GM21526 (cell line): Measurements from ENCODE around the gene IKZF1.
A peak's percentile ranks its signal among the peaks of the same experiment; 100 is the strongest.

Experiments
- ATAC-seq: cut with Tn5 transposase; IDR thresholded peaks from one replicate; pipeline ENCODE4 v1.9.1; 2021; ENCODE audit warnings: moderate library complexity; ENCODE audit not compliant: unreplicated experiment, low FRiP score

IKZF1 gene

DNA sequence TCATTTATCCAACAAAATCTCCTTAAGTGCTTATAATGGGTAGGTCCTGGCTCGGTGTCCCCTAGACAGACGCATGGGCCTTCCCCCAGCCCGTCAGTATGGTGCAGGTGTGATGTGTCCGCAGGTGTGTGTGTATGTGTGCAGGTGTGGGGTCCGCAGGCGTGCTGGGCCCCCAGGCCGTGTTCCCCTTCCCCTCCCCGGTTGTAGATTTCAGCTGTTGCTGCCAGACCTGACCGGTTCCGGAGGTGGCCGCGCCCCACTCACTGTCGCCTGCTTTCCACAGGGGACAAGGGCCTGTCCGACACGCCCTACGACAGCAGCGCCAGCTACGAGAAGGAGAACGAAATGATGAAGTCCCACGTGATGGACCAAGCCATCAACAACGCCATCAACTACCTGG, 95.1 kb downstream of the IKZF1 start:
- no peak for ATAC-seq

DNA sequence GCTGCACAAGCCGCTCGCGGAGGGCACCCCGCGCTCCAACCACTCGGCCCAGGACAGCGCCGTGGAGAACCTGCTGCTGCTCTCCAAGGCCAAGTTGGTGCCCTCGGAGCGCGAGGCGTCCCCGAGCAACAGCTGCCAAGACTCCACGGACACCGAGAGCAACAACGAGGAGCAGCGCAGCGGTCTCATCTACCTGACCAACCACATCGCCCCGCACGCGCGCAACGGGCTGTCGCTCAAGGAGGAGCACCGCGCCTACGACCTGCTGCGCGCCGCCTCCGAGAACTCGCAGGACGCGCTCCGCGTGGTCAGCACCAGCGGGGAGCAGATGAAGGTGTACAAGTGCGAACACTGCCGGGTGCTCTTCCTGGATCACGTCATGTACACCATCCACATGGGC, 95.6 kb downstream of the IKZF1 start:
- ATAC-seq = no peak

DNA sequence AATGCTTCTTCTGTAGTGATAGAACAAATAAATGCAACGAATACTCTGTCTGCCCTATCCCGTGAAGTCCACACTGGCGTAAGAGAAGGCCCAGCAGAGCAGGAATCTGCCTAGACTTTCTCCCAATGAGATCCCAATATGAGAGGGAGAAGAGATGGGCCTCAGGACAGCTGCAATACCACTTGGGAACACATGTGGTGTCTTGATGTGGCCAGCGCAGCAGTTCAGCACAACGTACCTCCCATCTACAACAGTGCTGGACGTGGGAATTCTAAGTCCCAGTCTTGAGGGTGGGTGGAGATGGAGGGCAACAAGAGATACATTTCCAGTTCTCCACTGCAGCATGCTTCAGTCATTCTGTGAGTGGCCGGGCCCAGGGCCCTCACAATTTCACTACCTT, 99.9 kb downstream of the IKZF1 start:
- no peak for ATAC-seq

DNA sequence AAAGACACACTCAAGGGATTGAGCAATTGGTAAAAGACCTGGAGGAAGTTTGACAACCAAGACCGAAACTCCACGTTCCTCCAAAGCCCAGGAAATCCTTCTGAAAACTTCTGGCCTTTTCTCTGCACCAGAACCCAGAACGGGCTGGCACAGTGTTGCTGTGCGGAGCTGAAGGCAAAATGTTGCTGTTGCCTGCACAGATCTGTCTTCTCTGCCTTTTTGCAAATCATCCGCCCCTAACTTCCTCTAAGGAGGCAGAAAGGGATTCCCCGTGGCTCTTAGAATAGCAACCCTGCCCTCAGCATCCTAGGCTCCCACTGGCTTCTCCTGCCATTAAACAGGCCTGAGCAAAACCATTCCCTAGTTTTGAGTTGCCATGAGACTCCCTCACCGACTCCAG, 100.7 kb downstream of the IKZF1 start:
- ATAC-seq = no peak

DNA sequence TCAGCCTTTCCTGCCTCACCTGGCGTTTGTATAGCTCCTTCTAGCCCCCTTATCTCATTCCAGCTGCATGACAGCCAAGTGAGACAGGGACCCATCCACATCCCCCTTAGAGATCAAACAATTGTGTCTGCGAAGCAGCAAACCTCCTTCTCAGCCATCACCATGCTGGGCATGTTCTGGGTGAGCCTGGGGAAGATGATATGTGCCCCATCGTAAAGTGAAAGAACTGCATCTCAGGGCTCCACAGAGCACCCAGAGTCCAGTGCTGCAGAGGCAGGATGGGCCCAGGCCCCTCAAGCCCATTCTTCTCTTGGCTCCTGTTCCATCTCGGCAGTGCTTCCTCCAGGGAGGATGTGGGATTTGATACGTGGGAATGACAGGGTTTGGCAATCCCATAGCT, 102.4 kb downstream of the IKZF1 start:
- ATAC-seq = no peak

DNA sequence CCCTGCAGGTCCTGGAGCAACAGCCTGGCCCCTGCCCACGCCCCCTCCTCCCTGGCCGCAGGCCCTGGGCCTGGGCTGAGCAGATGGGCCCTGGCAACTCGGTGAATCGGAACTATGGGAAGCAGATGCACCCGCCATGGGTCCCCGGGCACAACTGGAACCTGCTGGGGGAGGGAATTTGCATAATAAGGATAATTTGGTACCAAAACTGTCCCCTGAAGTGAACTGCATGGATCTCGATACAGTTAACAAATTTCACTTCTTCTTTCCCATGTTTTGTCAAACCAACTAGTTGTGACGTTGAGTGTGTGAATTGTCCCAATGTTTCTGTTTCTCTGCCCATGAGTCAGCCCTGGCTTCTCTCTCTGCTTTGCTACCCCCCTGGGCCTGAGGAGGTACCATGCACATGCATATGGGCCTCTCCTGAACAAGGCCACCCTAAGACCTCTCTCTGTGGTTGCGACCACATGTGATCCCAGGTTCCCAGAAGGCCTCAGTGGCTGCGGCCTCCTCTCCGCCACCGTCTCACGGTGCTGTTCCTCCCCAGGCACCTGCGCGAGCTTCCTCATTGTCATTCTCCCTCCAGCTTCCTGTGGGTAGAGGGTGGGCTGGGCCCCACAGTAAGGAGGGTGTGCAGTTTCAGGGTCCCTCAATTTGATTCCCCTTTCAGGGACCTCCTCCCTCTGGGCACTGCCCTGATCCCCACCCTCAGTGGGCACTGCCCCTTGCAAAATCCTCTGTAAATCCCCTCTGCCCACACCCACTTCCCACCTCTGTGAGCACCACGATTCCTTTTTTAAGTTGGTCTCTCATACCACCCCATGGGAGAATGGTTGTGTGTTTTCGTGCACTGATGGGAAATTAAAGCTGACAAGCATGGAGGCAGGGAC, 105.6 kb downstream of the IKZF1 start:
- ATAC-seq = peak; percentile 60

DNA sequence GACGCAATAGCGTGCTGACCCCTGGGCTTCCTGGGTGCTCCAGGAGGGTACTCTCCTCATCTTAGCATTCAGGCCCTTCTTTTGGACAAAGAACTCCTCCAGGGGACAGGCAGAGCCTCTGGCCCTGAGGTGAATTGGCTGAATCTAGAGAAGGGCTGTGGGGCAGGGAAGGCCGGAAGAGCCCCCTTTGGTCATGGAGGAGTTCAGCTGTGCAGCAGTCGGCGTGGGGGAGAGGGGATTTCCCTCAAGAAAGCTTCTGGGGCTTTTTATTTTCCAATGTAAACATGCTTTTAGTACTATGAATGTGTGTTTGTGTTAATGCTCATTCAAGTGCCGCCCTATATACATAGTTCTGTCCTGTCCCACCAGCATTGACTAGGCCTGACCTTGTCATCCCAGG, 106.8 kb downstream of the IKZF1 start:
- no peak for ATAC-seq

DNA sequence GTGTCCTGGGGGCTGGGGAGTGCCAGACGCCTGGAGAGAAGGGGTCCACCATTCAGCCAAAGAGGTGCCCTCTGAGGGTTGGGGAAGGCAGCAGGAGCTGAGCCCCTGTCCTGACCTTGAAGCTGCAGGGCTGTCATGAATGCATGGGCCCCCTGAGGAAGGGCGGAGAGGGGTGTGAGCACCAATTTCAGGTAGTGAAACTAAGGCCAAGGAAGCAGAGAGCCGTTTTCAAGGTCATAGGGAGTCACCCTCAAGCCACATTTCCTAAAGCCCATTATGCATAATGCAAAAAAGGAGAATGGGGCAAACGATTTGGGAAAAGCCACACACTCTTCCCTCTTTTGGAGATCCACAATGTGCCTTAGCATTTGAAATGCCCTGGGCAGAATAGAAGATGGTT, 108.5 kb downstream of the IKZF1 start:
- ATAC-seq = no peak

DNA sequence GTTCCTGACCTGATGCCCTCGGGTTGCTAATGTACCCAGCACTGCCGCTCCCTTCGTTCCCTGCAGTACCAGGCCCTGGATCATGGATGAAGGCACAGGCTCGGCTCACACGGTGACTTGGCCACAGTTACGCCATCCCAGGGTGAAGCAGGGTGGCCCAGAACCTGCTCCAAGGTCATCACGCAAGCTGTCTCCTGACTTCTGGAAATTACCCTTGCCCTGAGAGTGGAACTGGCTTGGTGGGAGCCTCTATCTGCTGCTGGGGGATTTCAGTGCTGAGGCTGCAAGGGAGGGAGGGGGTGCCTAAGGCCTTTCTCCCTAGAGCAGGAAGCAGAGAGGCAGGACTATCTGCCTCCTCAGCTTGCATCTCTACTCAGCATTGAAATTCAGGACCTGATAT, 109.0 kb downstream of the IKZF1 start:
- no peak for ATAC-seq

DNA sequence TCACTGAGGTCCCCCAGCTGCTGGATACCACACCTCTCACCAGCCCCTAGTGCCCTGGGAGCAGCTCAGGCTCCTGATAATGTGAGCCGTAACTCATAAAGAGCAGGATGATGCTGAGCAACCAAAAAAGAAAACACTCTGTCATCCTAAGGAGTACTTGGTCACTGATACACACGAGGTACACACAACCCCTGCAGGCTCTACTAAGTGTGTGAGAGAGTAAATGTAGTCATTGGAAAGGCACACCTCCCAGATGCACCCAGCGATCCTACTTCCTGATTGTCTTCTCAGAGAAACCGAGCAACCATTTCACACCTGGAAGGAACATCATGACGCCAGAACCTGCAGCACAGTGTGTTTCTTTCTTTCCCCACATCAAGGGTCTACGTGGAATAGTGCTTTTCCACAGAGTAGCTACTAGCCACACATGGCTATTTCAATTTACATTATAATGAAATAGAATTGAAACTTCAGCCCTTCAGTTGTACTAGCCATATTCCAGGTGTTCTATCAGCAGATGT, 111.4 kb downstream of the IKZF1 start:
- ATAC-seq = no peak

DNA sequence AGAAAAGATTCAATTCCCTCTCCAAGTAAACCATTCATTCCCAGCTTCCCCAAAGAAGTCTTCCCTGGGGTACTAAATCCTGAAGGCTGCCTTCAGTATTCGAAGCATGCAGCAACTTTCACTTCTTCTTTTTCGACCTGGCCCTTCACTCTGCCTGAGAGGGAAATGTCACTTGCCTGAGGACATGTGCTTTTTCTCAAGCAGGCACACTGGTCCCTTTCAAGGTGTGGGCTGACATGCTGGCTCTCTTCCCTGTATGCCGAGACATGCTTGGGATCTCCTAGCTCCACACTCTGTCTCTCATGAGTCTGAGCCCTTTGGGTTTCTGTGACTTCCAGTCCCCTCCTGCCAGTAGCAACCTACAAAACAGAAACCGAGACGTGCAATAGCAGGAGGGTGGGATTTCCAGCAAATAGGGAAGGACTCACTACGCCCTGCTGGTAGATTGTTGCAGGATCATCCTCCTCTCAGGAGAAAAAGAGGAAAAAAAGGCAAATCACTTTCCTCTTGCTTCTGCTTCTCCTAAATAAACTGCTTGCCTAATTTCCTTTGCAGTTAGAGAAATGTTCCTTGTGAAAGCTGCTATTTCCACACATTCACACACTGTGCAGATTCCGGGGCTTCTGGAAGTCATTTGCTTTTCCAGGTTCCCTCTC, 112.1 kb downstream of the IKZF1 start:
- ATAC-seq = peak; percentile 80

DNA sequence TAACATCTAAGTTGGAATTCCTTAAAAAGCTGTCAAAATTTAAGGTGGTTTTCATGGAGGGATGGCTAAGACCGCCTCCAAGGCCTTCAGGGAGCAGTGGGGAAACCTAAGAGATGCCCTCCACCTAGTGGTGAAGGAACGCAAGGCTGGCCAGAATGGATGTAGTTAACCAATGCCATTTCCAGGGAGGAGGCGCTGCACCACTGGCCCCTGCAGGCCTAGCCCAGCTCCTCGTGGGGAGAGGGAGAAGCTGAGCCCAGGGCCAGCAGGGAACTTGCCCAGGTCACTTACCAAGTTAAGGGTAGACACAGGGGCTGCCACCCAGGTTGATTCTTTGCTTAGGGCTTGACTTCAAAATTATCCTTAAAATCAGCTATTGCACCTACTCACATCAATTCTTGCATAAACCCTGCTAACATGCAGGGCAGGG, 113.6 kb downstream of the IKZF1 start:
- ATAC-seq = peak; percentile 83

DNA sequence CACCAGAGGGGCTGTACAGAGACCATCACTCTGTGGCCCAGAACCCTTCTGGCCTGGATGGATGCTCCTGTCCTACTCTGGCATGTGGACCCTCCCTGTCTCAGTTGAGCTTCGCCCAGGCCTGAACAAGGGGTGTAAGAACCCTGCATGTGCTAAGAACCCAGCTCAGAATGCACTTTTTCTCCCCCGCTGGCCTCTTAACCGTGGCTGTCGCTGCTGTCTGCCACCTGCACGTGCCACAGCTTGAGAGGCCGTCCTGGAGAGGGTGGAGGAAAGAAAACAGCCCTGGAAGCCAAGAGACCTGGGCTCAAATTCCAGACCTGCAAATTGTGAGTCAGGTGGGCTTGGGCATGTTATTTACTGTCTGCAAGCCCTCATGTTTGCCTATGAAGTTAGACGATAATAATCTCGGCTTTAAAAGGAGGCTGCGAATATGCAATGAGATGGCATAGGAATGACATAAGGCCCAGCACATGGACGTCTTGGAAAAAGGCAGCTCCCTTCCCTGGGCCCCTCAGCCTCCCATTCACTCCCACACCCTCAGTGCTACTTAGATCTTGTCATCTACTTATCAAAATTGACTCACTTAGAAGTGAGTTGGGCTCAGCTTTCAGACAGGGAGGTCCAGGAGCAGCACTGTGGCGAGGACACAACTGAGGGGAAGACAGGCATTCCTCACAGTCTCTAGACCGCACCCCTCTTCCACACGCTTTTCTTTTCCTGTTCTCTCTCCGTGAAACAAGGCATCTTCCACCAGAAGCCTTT, 114.2 kb downstream of the IKZF1 start:
- no peak for ATAC-seq

DNA sequence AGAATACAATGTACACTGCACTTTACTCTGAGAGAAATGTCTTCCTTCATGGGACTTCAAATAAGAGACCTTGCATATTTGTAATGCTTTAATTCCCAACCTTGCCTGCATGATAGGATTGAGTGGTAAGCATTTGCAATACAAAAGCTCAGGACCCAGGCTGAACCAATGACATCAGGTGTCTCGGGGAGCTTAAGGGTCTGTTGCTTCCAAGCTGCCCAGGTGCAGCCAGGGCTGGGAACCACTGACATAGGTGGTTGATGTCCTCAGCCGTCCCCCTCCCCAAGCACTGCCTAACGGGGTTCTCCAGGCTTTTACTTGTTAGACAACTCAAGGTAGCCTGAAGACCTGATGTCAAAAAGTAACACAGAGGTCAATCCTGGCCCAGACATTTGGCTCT, 116.5 kb downstream of the IKZF1 start:
- ATAC-seq = no peak

DNA sequence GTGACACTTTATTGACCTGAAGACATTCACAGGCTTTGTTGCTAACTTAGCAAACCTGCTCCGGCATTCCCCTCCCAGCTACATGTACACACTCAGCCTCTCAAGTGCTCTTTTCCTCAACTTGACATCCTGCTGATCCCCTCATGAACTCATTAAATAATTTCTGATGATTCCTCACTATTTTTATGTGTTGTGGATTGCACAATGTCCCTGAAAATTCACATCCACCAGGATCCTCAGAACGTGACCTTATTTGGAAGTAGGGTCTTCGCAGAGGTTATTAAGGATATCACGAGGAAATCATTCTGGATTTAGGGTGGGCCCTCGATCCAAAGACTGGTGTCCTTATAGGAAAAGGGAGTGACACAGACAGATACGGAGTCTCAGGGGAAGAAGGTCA, 118.3 kb downstream of the IKZF1 start:
- no peak for ATAC-seq

DNA sequence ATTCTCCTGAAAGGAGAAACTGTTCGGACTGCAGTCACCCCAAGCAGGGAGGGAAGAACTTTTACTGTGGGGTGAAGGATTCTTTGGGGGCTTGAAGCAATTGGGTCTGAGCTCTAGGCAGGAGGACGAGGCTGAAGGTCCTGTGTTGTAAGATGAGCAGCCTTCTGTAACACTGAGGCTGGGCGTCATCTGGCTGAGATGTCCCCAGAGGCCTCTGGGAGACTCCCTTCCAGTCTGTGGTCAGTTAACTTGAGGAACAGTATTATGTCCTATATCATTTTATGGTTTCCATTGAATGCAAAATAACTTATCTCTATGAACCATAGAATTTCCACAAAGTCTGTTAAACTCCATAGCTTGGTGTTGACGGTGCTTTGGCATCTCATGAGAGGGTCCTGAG, 119.3 kb downstream of the IKZF1 start:
- no peak for ATAC-seq

DNA sequence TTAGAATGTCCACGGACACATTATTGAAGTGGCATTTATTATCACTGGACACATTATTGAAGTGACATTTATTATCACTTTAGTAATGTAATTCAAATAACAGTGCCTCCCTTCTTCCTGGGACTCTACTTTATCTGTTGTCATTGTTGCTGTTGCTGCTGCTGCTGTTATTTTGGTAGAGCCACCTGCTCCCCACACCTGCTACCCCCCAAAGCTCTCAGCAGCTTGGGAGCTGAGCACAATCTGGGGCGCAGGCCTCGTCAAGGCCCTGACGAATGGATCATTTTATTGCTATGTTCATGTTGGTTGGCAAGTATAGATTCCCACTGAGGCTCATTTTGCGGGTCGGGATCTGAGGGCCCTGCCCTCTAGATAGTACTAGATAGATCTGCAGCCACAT, 120.8 kb downstream of the IKZF1 start:
- no peak for ATAC-seq

DNA sequence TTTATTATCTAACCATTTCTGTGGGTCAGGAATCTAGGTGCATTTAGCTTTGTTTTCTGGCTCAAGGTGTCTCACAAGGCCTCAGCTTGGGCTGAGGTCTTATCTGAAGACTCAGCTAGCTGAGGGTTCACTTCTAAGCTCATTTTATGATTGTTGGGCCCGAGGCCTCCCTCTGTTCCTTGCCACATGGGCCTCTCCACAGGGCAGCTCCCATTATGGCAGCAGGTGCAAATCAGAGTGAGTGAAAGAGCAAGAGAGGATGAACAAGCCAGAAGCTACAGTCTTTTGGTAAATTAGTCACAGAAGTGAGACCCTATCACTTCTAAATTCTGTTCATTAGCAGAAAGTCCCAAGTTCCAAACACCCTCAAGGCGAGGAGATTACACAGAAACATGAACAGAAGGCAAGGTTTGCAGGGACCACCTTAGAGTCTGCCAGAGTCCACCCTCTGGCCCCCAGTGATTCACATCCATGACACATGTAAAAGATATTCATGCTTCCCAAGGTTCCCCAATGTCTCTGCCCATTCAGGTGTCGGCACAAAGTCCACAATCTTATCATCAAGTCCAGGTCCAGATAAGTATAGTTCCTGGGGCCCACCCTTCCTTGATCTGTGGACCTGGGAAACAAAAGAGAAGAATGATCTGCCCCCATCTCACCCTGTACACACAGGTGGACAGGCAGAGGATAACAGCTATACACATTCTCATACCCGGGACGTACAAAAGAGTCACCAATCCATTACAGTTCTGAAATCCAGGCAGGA, 121.9 kb downstream of the IKZF1 start:
- ATAC-seq = no peak

DNA sequence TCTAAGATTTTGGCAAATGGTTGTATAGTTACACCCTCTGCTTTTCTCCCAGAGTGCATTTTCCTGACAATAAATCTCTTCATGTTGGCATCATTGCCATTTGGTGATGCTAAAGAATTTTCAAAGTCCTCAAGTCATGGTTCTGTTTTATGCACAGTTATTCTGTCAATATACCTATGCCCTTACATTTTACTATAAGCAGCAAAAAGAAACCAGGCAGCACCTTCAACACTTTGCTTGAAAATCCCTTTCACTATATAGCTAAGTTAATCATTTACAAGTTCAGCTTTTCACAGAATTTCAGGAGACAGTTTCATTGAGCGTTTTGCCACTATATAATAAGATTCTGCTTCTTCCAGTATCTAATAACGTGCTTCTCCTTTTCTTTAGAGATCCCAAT, 123.0 kb downstream of the IKZF1 start:
- no peak for ATAC-seq

DNA sequence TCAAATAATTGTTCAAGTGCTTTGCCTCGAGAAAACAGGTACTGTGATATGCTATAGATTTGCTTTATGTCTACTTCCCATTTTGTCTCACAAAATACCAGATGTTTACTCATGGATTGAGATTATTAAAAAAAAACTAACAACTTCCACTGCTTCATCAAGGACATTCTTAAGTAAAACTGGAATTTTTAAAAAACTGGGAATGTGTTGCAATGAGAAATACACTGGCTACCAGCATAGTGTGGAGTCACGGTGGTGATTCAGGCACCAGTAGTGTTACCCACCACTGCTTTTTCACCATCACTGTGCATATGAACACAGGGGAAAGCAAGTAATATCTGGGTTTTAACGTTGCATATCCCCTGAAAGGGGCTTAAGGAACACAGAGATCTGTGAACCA, 124.4 kb downstream of the IKZF1 start:
- no peak for ATAC-seq
